PC-3 (cell line): ENCODE results near the gene WWC2.

Experiments
- CTCF ChIP-seq: fragments of 300-600 bp; sonication (generic); conservative IDR thresholded peaks from 2 replicates; pipeline ENCODE4 v1.5.1; 2017; ENCODE audit warnings: antibody characterized with exemption, low read depth, mild to moderate bottlenecking, low read length
- EZH2phosphoT487 ChIP-seq: fragments of 300-600 bp; sonication (generic); IDR thresholded peaks from 2 replicates; pipeline ENCODE4 v1.6.1; 2018; ENCODE audit warnings: mild to moderate bottlenecking, antibody characterized with exemption, low read length, borderline replicate concordance

DNA sequence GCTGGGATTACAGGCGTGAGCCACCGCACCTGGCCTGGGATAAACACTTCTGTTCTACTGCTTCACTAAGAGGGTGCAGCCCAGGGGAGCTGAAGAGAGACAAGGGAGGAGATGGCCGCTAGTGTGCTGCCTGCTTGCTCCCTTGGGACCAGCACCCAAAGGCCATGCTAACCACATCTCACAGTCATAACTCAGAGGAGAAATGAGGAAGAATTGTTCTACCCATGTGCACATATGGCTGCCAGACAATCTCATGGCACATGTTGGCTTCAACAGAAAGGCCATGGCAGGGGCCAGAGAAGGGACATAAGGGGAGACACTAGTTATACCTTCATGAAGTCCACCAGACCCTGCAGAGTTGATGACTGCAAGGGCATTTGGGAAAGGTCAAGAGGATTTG lies 198.6 kb downstream of the WWC2 start:
- TF ChIP-seq CTCF (no peak), EZH2phosphoT487 (no peak)
